C1 segment of cervical spinal cord (tissue), 14 donors: ENCODE measurements around the gene TCF4.

Experiments
- DNase-seq, 14 donors: peaks; one replicate each; lab custom pipeline; 2025; lab: John Stamatoyannopoulos, UW

Gene TCF4

GRCh38 chr18:55443776-55444175 lies 144.2 kb downstream of the TCF4 start:
- DNase-seq, result no peak

GRCh38 chr18:55442561-55442960 lies 145.4 kb downstream of the TCF4 start:
- DNase-seq, result no peak

- no peak for DNase-seq
These were observed 147.0 kb downstream of the TCF4 start for GRCh38 chr18:55440988-55441387.

- no peak for DNase-seq
These were observed 148.9 kb downstream of the TCF4 start for GRCh38 chr18:55439056-55439455.

GRCh38 chr18:55435592-55435991 lies 152.4 kb downstream of the TCF4 start:
- no peak for DNase-seq

GRCh38 chr18:55433648-55434047 lies 154.3 kb downstream of the TCF4 start:
- DNase-seq, result peak in 1 of 14 donors; percentile 89

- DNase-seq, result no peak
These were observed 154.9 kb downstream of the TCF4 start for GRCh38 chr18:55433140-55433539.

GRCh38 chr18:55432307-55433040 lies 155.5 kb downstream of the TCF4 start:
- DNase-seq, result peak in 1 of 14 donors; percentile 51

GRCh38 chr18:55430026-55430425 lies 158.0 kb downstream of the TCF4 start:
- DNase-seq, result no peak

- no peak for DNase-seq
These were observed 160.0 kb downstream of the TCF4 start for GRCh38 chr18:55427951-55428350.

- DNase-seq, result no peak
These were observed 162.3 kb downstream of the TCF4 start for GRCh38 chr18:55425698-55426097.

GRCh38 chr18:55422456-55423180 lies 165.4 kb downstream of the TCF4 start:
- peak in 5 of 14 donors; percentile 27 to 74 (median 39) for DNase-seq

GRCh38 chr18:55421615-55422419 lies 166.2 kb downstream of the TCF4 start:
- DNase-seq, result peak in 5 of 14 donors; percentile 20 to 77 (median 29)

- DNase-seq, result no peak
These were observed 166.7 kb downstream of the TCF4 start for GRCh38 chr18:55421308-55421614.

- DNase-seq, result no peak
These were observed 167.2 kb downstream of the TCF4 start for GRCh38 chr18:55420665-55421307.

GRCh38 chr18:55419947-55420664 lies 167.9 kb downstream of the TCF4 start:
- peak in 5 of 14 donors; percentile 19 to 59 (median 28) for DNase-seq

- DNase-seq, result peak in 2 of 14 donors; percentile 40 to 63
These were observed 168.7 kb downstream of the TCF4 start for GRCh38 chr18:55419132-55419946.

GRCh38 chr18:55418439-55418838 lies 169.6 kb downstream of the TCF4 start:
- no peak for DNase-seq

- peak in 3 of 14 donors; percentile 21 to 79 (median 60) for DNase-seq
These were observed 171.2 kb downstream of the TCF4 start for GRCh38 chr18:55416791-55417190.

GRCh38 chr18:55415258-55415871 lies 172.6 kb downstream of the TCF4 start:
- peak in 11 of 14 donors; percentile 36 to 78 (median 60) for DNase-seq
